Activated CD4-positive, alpha-beta T cell treated with anti-CD3 and anti-CD28 coated beads, Interleukin-2, amount 10 ng/mL, durations not matched to agents 7 days and 5 days (primary cell): ENCODE results near the gene ZNF609. TPM values are rescaled to one million over a fixed set of nuclear protein-coding genes. Genes with fewer than 3 reads are reported as not detected.

Experiments
- CTCF ChIA-PET: fragments of 350-600 bp; sonication (Branson Sonifier 250); formaldehyde crosslinking; loops from one replicate; lab custom pipeline; 2021; ENCODE audit warnings: antibody characterized with exemption; lab: Charles Lee
- POLR2A ChIA-PET: fragments of 350-600 bp; sonication (Branson Sonifier 250); formaldehyde crosslinking; loops from one replicate; lab custom pipeline; 2021; ENCODE audit warnings: antibody characterized with exemption; lab: Charles Lee
- DNase-seq: peaks from one replicate; pipeline ENCODE4 v3.0.0-alpha.2; 2020
- H3K27ac Mint-ChIP-seq: one replicate; pipeline ENCODE4 v1.8.0; 2021; ENCODE audit warnings: mild to moderate bottlenecking, moderate library complexity, mixed read lengths
- H3K27me3 Mint-ChIP-seq: one replicate; pipeline ENCODE4 v1.8.0; 2021; ENCODE audit warnings: mixed read lengths
- H3K36me3 Mint-ChIP-seq: one replicate; pipeline ENCODE4 v1.8.0; 2021; ENCODE audit warnings: low read depth, mixed read lengths
- H3K4me1 Mint-ChIP-seq: one replicate; pipeline ENCODE4 v1.8.0; 2021; ENCODE audit warnings: mixed read lengths
- H3K4me3 Mint-ChIP-seq: one replicate; pipeline ENCODE4 v1.8.0; 2021; ENCODE audit warnings: mild to moderate bottlenecking, moderate library complexity, mixed read lengths
- H3K9me3 Mint-ChIP-seq: one replicate; pipeline ENCODE4 v1.8.0; 2021; ENCODE audit warnings: mixed read lengths
- total RNA-seq, 2 experiments: library from RNA; stranded (reverse); gene quantifications; one replicate each; pipeline ENCODE4 v1.2.3, GENCODE V29; 2021

Gene ZNF609
- total RNA-seq, 2 experiments from 2014 or later: 38.9 to 42.1 TPM

DNA sequence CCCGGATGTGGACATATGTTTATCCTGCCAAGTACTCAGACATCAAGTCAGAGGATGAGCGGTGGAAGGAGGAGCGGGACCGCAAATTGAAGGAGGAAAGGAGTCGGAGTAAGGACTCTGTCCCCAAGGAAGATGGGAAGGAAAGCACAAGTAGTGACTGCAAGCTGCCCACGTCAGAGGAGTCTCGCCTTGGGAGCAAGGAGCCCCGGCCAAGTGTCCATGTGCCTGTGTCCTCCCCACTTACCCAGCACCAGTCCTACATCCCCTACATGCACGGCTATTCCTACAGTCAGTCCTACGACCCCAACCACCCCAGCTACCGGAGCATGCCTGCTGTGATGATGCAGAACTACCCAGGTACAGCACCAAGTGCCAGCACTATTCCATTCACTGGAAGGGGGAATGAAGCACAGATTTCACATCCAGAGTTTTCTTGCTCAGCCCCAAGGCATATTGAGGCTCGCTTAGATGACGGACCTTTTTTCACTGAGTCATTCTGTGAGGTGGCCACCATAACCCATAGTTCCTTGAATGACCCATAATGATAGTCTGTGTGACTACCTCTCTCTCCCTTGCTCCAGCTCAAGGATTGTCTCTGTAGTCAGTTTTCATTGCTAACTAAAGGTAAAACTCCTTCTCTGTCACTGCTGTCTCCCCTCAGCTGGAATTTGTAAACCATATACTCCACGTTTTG, 217.9 kb downstream of the ZNF609 start:
- no peak for DNase-seq
- Mint-ChIP-seq H3K27me3 (no peaks in the 10 kb centered on the region), H3K4me1 (no peaks in the 10 kb centered on the region), H3K4me3 (no peak overlapping the region), H3K9me3 (no peaks in the 10 kb centered on the region), H3K27ac (no peak overlapping the region), H3K36me3 (peaks cover 42% of the 10 kb centered on the region)
- ChIA-PET POLR2A (no interaction called here), CTCF (interaction anchor here (1.2 to 1.3 kb wide), 2 partner anchors 53 to 234 kb away, joined by 3 read pairs; no protein-coding TSS in a partner anchor)

GRCh38 chr15:64680097-64680496, 219.7 kb downstream of the ZNF609 start:
- H3K27me3 Mint-ChIP-seq: no peaks in the 10 kb centered on the region
- peaks cover 35% of the 10 kb centered on the region for H3K36me3 Mint-ChIP-seq
- CTCF ChIA-PET: interaction anchor here (1.0 to 1.6 kb wide), 5 partner anchors 10 to 25 kb away, joined by 3 to 4 read pairs (median 3); no protein-coding TSS in a partner anchor
- POLR2A ChIA-PET: no interaction called here
- DNase-seq: no peak
- no peak overlapping the region for H3K4me3 Mint-ChIP-seq
- no peaks in the 10 kb centered on the region for H3K4me1 Mint-ChIP-seq
- H3K9me3 Mint-ChIP-seq: no peaks in the 10 kb centered on the region
- peak overlapping the region; percentile 39 for H3K27ac Mint-ChIP-seq

GRCh38 chr15:64681424-64682024, 221.1 kb downstream of the ZNF609 start:
- H3K36me3 Mint-ChIP-seq: peaks cover 33% of the 10 kb centered on the region
- H3K4me1 Mint-ChIP-seq: peaks cover 4% of the 10 kb centered on the region
- ChIA-PET POLR2A (no interaction called here), CTCF (interaction anchor here (0.6 to 0.8 kb wide), 2 partner anchors 79 to 264 kb away, joined by 3 to 4 read pairs; no protein-coding TSS in a partner anchor)
- no peaks in the 10 kb centered on the region for H3K27me3 Mint-ChIP-seq
- DNase-seq: peak; percentile 23
- no peak overlapping the region for H3K4me3 Mint-ChIP-seq
- no peaks in the 10 kb centered on the region for H3K9me3 Mint-ChIP-seq
- H3K27ac Mint-ChIP-seq: no peak overlapping the region

- Mint-ChIP-seq H3K27me3 (no peaks in the 10 kb centered on the region), H3K9me3 (no peaks in the 10 kb centered on the region), H3K36me3 (peaks cover 36% of the 10 kb centered on the region), H3K27ac (no peak overlapping the region), H3K4me3 (no peak overlapping the region), H3K4me1 (peaks cover 4% of the 10 kb centered on the region)
- no peak for DNase-seq
- CTCF ChIA-PET: interaction anchor here (1.1 to 2.6 kb wide), 2 partner anchors 46 to 47 kb away, joined by 3 to 12 read pairs; no protein-coding TSS in a partner anchor
- POLR2A ChIA-PET: no interaction called here
These were observed 221.9 kb downstream of the ZNF609 start for GRCh38 chr15:64682255-64682654.

GRCh38 chr15:64683378-64683777, 223.0 kb downstream of the ZNF609 start:
- H3K36me3 Mint-ChIP-seq: peaks cover 42% of the 10 kb centered on the region
- no peaks in the 10 kb centered on the region for H3K9me3 Mint-ChIP-seq
- no peak for DNase-seq
- H3K4me3 Mint-ChIP-seq: no peak overlapping the region
- CTCF ChIA-PET: interaction anchor here (0.9 to 2.6 kb wide), 4 partner anchors 12 to 48 kb away, joined by 3 to 12 read pairs (median 3); no protein-coding TSS in a partner anchor
- POLR2A ChIA-PET: no interaction called here
- no peak overlapping the region for H3K27ac Mint-ChIP-seq
- no peaks in the 10 kb centered on the region for H3K27me3 Mint-ChIP-seq
- peaks cover 4% of the 10 kb centered on the region for H3K4me1 Mint-ChIP-seq

GRCh38 chr15:64685230-64685888, 225.0 kb downstream of the ZNF609 start:
- CTCF ChIA-PET: interaction anchor here (0.5 to 1.3 kb wide), 5 partner anchors 8 to 1576 kb away, joined by 3 to 4 read pairs (median 3); no protein-coding TSS in a partner anchor
- Mint-ChIP-seq H3K4me3 (no peak overlapping the region), H3K27ac (no peak overlapping the region), H3K36me3 (peaks cover 42% of the 10 kb centered on the region), H3K27me3 (no peaks in the 10 kb centered on the region), H3K9me3 (no peaks in the 10 kb centered on the region), H3K4me1 (peaks cover 4% of the 10 kb centered on the region)
- POLR2A ChIA-PET: no interaction called here
- no peak for DNase-seq

GRCh38 chr15:64686130-64686735, 225.9 kb downstream of the ZNF609 start:
- H3K27me3 Mint-ChIP-seq: no peaks in the 10 kb centered on the region
- DNase-seq: peak; percentile 55
- no peak overlapping the region for H3K27ac Mint-ChIP-seq
- H3K9me3 Mint-ChIP-seq: no peaks in the 10 kb centered on the region
- H3K4me1 Mint-ChIP-seq: peaks cover 4% of the 10 kb centered on the region
- H3K36me3 Mint-ChIP-seq: peaks cover 42% of the 10 kb centered on the region
- H3K4me3 Mint-ChIP-seq: no peak overlapping the region
- ChIA-PET CTCF (interaction anchor here (0.5 to 2.0 kb wide), 10 partner anchors 9 to 453 kb away, joined by 3 to 9 read pairs (median 4); no protein-coding TSS in a partner anchor), POLR2A (interaction anchor here (0.7 kb wide), 1 partner anchor 123 kb away, joined by 3 read pairs; no protein-coding TSS in a partner anchor)

GRCh38 chr15:64687172-64687571, 226.8 kb downstream of the ZNF609 start:
- Mint-ChIP-seq H3K27me3 (no peaks in the 10 kb centered on the region), H3K36me3 (peaks cover 40% of the 10 kb centered on the region), H3K4me1 (peaks cover 4% of the 10 kb centered on the region), H3K9me3 (no peaks in the 10 kb centered on the region), H3K27ac (no peak overlapping the region), H3K4me3 (no peak overlapping the region)
- ChIA-PET CTCF (interaction anchor here (0.6 to 2.0 kb wide), 7 partner anchors 8 to 161 kb away, joined by 3 to 9 read pairs (median 4); no protein-coding TSS in a partner anchor), POLR2A (no interaction called here)
- no peak for DNase-seq

- CTCF ChIA-PET: interaction anchor here (0.6 to 2.0 kb wide), 4 partner anchors 19 to 161 kb away, joined by 3 to 9 read pairs (median 3); no protein-coding TSS in a partner anchor
- no peaks in the 10 kb centered on the region for H3K27me3 Mint-ChIP-seq
- H3K4me3 Mint-ChIP-seq: no peak overlapping the region
- no peaks in the 10 kb centered on the region for H3K9me3 Mint-ChIP-seq
- no peak overlapping the region for H3K27ac Mint-ChIP-seq
- DNase-seq: no peak
- H3K4me1 Mint-ChIP-seq: peaks cover 4% of the 10 kb centered on the region
- peaks cover 37% of the 10 kb centered on the region for H3K36me3 Mint-ChIP-seq
- POLR2A ChIA-PET: no interaction called here
These were observed 227.3 kb downstream of the ZNF609 start for GRCh38 chr15:64687688-64688087.

DNA sequence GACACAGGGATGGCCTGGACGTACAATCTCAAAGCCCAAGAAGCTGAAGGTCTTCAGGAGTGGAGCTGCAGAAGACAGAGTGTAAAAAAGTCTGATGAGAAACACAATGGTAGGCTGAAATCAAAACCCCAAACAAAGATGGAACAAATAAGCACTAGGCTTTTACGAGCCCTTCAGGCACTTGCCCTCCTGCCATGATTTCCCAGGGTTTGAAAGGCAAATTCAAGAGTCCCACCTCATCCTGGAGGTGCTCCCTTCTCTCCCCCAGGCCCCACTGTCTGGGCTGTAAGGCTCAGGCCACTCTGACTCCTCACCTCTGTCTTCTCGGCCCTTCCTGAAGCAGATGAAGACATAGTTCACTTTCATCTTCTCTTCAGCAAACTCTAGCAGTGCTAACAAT, 228.4 kb downstream of the ZNF609 start:
- DNase-seq: no peak
- POLR2A ChIA-PET: no interaction called here
- peaks cover 34% of the 10 kb centered on the region for H3K36me3 Mint-ChIP-seq
- H3K4me3 Mint-ChIP-seq: no peak overlapping the region
- no peak overlapping the region for H3K27ac Mint-ChIP-seq
- H3K4me1 Mint-ChIP-seq: peaks cover 4% of the 10 kb centered on the region
- no peaks in the 10 kb centered on the region for H3K9me3 Mint-ChIP-seq
- no peaks in the 10 kb centered on the region for H3K27me3 Mint-ChIP-seq
- CTCF ChIA-PET: no interaction called here

DNA sequence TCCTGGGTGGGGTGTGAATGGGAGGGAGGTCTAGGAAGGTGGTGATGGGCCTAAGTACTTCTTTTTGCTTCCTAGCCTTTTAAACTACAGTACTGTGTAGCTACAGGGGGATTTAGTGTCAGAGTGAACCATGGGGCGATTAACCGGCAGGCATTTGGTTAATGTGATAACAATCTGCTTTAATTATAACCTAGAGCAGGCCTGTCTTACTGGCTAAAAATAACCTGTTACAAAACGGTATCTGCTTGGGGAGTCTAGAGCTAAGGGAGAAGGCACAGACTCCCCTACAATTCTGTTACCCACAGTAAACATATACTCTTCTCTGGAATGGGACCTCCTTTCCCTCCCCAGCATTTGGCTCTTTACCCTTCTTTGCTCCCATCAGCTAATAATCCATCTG, 229.6 kb downstream of the ZNF609 start:
- no peaks in the 10 kb centered on the region for H3K9me3 Mint-ChIP-seq
- no peak overlapping the region for H3K4me3 Mint-ChIP-seq
- H3K4me1 Mint-ChIP-seq: peaks cover 4% of the 10 kb centered on the region
- H3K27ac Mint-ChIP-seq: no peak overlapping the region
- H3K36me3 Mint-ChIP-seq: peaks cover 36% of the 10 kb centered on the region
- CTCF ChIA-PET: interaction anchor here (0.8 to 1.3 kb wide), 3 partner anchors 10 to 26 kb away, joined by 3 to 4 read pairs (median 3); no protein-coding TSS in a partner anchor
- H3K27me3 Mint-ChIP-seq: no peaks in the 10 kb centered on the region
- POLR2A ChIA-PET: no interaction called here
- no peak for DNase-seq
